ENCODE data around the gene OLFM2. TPM values are rescaled to one million over a fixed set of nuclear protein-coding genes. Genes with fewer than 3 reads are reported as not detected.

Gene OLFM2
- total RNA-seq, 1 experiment from 2014 or later: 19.9 TPM

- ChIA-PET POLR2A (interaction anchor here (0.7 kb wide), 1 partner anchor 41 kb away, joined by 3 read pairs; no protein-coding TSS in a partner anchor), RAD21 (ENCODE audit: low non-redundant PET in 1 of 2, low total read pairs in 2 of 2, uncharacterized antibody in 2 of 2, unreplicated experiment in 2 of 2) (no interaction called here), CTCF (interaction anchor here (0.7 kb wide), 1 partner anchor 117 kb away, joined by 3 read pairs; no protein-coding TSS in a partner anchor)
- H3K9me2 ChIP-seq (ENCODE audit: insufficient read depth): no peaks in the 10 kb centered on the region
- no peak overlapping the region for H3K4me3 ChIP-seq (replicated peaks in 1 of 2; ENCODE audit: low read depth in 1 of 2, low read length in 2 of 2)
- DNase-seq (ENCODE audit: low read depth, low spot score): peak; percentile 23
- no TSS peak for BruUV-seq (replicated peaks)
- no peak overlapping the region for H3K27ac ChIP-seq (ENCODE audit: low read depth, low read length)
- no peaks in the 10 kb centered on the region for H3K79me2 ChIP-seq (ENCODE audit: insufficient read depth, low read length)
- no peaks in the 10 kb centered on the region for H3K9me3 ChIP-seq (ENCODE audit: control insufficient read depth in 1 of 2, insufficient read depth in 1 of 2, low read depth in 1 of 2, low read length in 2 of 2)
- H3K4me2 ChIP-seq (ENCODE audit: low read length): peak overlapping the region; percentile 51
- ATAC-seq: peak; percentile 65
- TF ChIP-seq SIN3A (IDR thresholded peaks at IDR 0.05; ENCODE audit: low read depth) (no peak), JUND (IDR thresholded peaks at IDR 0.05) (no peak; the same call in 1 of the 2 replicates), FOSL1 (IDR thresholded peaks at IDR 0.05; ENCODE audit: low read depth) (peak; percentile 25; the same call in 1 of the 2 replicates), ELF1 (IDR thresholded peaks at IDR 0.05; ENCODE audit: borderline replicate concordance, low read depth) (no peak)
- intact Hi-C loops (cut with micrococcal nuclease): no loop called here
- no peak overlapping the region for H2AFZ ChIP-seq (ENCODE audit: low read depth, low read length, poor library complexity, severe bottlenecking)
- H4K20me1 ChIP-seq (ENCODE audit: insufficient read depth): no peaks in the 10 kb centered on the region
- H3K4me1 ChIP-seq (ENCODE audit: control insufficient read depth in 1 of 2, insufficient read depth in 2 of 2, low read length in 2 of 2): peaks cover 19 to 34% of the 10 kb centered on the region in 2 experiments
- no peaks in the 10 kb centered on the region for H3K27me3 ChIP-seq (ENCODE audit: insufficient read depth, low read length)
- H3K9ac ChIP-seq (ENCODE audit: low read length): no peak overlapping the region
- no peaks in the 10 kb centered on the region for H3K36me3 ChIP-seq (ENCODE audit: control insufficient read depth in 1 of 2, insufficient read depth in 2 of 2, low read length in 2 of 2)
Observed at GRCh38 chr19:9883231-9883758, 53.0 kb downstream of the OLFM2 start.

GRCh38 chr19:9881720-9882119 lies 54.6 kb downstream of the OLFM2 start:
- ChIA-PET POLR2A (interaction anchor here (0.7 kb wide), 1 partner anchor 10 kb away, joined by 3 read pairs; no protein-coding TSS in a partner anchor), CTCF (interaction anchor here (0.6 kb wide), 1 partner anchor 42 kb away, joined by 3 read pairs; no protein-coding TSS in a partner anchor), RAD21 (ENCODE audit: low non-redundant PET in 1 of 2, low total read pairs in 2 of 2, uncharacterized antibody in 2 of 2, unreplicated experiment in 2 of 2) (no interaction called here)
- peaks cover 28 to 44% of the 10 kb centered on the region in 2 experiments for H3K4me1 ChIP-seq (ENCODE audit: control insufficient read depth in 1 of 2, insufficient read depth in 2 of 2, low read length in 2 of 2)
- H3K27ac ChIP-seq (ENCODE audit: low read depth, low read length): no peak overlapping the region
- H2AFZ ChIP-seq (ENCODE audit: low read depth, low read length, poor library complexity, severe bottlenecking): no peak overlapping the region
- BruUV-seq (replicated peaks): no TSS peak
- H3K4me3 ChIP-seq (replicated peaks in 1 of 2; ENCODE audit: low read depth in 1 of 2, low read length in 2 of 2): no peak overlapping the region
- DNase-seq (ENCODE audit: low read depth, low spot score): peak; percentile 13
- H3K79me2 ChIP-seq (ENCODE audit: insufficient read depth, low read length): no peaks in the 10 kb centered on the region
- H3K9ac ChIP-seq (ENCODE audit: low read length): no peak overlapping the region
- no peaks in the 10 kb centered on the region for H4K20me1 ChIP-seq (ENCODE audit: insufficient read depth)
- H3K4me2 ChIP-seq (ENCODE audit: low read length): peak overlapping the region; percentile 54
- H3K9me2 ChIP-seq (ENCODE audit: insufficient read depth): no peaks in the 10 kb centered on the region
- no peaks in the 10 kb centered on the region for H3K27me3 ChIP-seq (ENCODE audit: insufficient read depth, low read length)
- 0 out of 2 replicates have a peak, but pooled peaks have one; percentile 19 for ATAC-seq
- intact Hi-C loops (cut with micrococcal nuclease): no loop called here
- no peaks in the 10 kb centered on the region for H3K9me3 ChIP-seq (ENCODE audit: control insufficient read depth in 1 of 2, insufficient read depth in 1 of 2, low read depth in 1 of 2, low read length in 2 of 2)
- no peaks in the 10 kb centered on the region for H3K36me3 ChIP-seq (ENCODE audit: control insufficient read depth in 1 of 2, insufficient read depth in 2 of 2, low read length in 2 of 2)
- no peak for TF ChIP-seq ELF1 (IDR thresholded peaks at IDR 0.05; ENCODE audit: borderline replicate concordance, low read depth)
- no peak for TF ChIP-seq EZH2phosphoT487 (IDR thresholded peaks at IDR 0.05; ENCODE audit: borderline replicate concordance)
- no peak for TF ChIP-seq SIN3A (IDR thresholded peaks at IDR 0.05; ENCODE audit: low read depth)
- peak; percentile 41; the same call in 1 of the 2 replicates for TF ChIP-seq FOSL1 (IDR thresholded peaks at IDR 0.05; ENCODE audit: low read depth)
- no peak for TF ChIP-seq CBX3 (IDR thresholded peaks at IDR 0.05; ENCODE audit: low read depth)
- no peak; the same call in 1 of the 2 replicates for TF ChIP-seq SP1 (IDR thresholded peaks at IDR 0.05; ENCODE audit: low read depth)
- TF ChIP-seq RAD21 (IDR thresholded peaks at IDR 0.05; ENCODE audit: low read depth): no peak
- TF ChIP-seq EZH2 (IDR thresholded peaks at IDR 0.05): no peak
- TF ChIP-seq POLR2A (IDR thresholded peaks at IDR 0.05; ENCODE audit: borderline replicate concordance, extremely low read depth, insufficient read depth, insufficient read length): no peak
